GM10266 (cell line): Measurements from ENCODE around the gene ZNHIT6.

ENCODE experiments used
- DNase-seq: peaks from one replicate; pipeline ENCODE4 v3.0.0; 2012; ENCODE audit errors: extremely low spot score
- TF ChIP-seq, protein P1 (sequence below): IDR thresholded peaks from 2 replicates; pipeline ENCODE4 v1.5.1; 2012; ENCODE audit warnings: mild to moderate bottlenecking, low read depth; ENCODE audit not compliant: control insufficient read depth, insufficient read depth; ENCODE audit errors: missing control alignments

The ZNHIT6 gene

GRCh38 chr1:85621430-85621829 lies 86.8 kb downstream of the ZNHIT6 start:
- no peak for DNase-seq
- TF ChIP-seq, protein P1, sequence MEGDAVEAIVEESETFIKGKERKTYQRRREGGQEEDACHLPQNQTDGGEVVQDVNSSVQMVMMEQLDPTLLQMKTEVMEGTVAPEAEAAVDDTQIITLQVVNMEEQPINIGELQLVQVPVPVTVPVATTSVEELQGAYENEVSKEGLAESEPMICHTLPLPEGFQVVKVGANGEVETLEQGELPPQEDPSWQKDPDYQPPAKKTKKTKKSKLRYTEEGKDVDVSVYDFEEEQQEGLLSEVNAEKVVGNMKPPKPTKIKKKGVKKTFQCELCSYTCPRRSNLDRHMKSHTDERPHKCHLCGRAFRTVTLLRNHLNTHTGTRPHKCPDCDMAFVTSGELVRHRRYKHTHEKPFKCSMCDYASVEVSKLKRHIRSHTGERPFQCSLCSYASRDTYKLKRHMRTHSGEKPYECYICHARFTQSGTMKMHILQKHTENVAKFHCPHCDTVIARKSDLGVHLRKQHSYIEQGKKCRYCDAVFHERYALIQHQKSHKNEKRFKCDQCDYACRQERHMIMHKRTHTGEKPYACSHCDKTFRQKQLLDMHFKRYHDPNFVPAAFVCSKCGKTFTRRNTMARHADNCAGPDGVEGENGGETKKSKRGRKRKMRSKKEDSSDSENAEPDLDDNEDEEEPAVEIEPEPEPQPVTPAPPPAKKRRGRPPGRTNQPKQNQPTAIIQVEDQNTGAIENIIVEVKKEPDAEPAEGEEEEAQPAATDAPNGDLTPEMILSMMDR = no peak

- peak; percentile 54 for DNase-seq
- TF ChIP-seq, protein P1 = no peak
These were observed 90.6 kb downstream of the ZNHIT6 start for GRCh38 chr1:85617633-85618100.

DNA sequence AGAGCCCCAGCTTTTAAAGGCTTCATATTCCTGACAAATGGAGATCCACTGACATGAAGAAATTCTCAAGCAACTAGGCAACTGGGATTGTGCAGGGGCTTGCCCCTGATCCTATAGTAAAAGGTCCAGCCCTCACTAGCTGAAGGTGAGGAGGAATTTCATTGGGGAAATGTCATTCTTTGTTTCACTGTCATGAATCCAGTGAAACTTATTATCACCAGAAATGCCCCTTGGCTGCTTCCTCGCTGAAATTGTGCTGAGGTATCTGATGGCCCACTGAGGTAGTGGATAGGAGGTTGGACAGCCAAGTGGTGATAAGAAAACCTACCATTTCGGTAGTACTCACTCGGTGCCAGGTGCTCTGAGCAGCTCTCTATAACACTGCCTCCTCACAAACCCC lies 91.5 kb downstream of the ZNHIT6 start:
- TF ChIP-seq, protein P1 = no peak
- no peak for DNase-seq

GRCh38 chr1:85616364-85616705 lies 91.9 kb downstream of the ZNHIT6 start:
- TF ChIP-seq, protein P1 = no peak

GRCh38 chr1:85615586-85616363 lies 92.5 kb downstream of the ZNHIT6 start:
- TF ChIP-seq, protein P1 = no peak

More at GRCh38 chr1:85616364-85616705, 91.9 kb downstream of the ZNHIT6 start:
- no peak for DNase-seq

DNA sequence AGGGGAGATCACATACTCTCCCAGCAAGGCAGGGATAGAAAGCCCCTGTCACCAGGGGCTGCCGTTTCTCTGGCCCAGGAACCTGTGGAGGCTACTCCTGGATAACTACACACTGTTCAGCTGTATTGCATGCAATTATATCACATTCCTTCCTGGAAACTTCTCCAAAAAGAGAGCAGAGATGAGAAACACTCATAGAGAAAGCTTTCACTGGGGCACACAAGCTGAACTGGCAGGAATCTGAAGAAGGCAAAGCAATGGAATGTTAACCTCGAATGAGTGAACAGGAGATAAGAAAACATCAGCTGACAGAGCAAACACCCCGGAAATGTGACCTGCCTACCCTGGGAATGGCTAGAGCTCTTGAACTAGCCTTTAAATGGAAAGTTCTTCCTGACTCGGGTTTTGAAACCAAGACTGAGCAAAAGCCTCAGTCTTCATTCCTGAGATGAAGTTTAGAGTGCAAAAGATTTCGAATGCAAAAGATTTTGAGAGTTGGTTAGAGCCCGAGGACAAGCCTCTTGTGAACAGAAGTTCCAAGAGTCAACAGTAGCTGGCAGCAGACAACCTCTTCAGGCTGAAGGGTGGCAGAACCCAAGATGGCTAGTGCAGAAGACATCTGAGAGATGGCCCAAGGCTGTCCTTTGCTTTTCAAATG lies 95.4 kb downstream of the ZNHIT6 start:
- TF ChIP-seq, protein P1 = peak; percentile 23
- DNase-seq = peak; percentile 44

More at GRCh38 chr1:85615586-85616363, 92.5 kb downstream of the ZNHIT6 start:
- DNase-seq = no peak

DNA sequence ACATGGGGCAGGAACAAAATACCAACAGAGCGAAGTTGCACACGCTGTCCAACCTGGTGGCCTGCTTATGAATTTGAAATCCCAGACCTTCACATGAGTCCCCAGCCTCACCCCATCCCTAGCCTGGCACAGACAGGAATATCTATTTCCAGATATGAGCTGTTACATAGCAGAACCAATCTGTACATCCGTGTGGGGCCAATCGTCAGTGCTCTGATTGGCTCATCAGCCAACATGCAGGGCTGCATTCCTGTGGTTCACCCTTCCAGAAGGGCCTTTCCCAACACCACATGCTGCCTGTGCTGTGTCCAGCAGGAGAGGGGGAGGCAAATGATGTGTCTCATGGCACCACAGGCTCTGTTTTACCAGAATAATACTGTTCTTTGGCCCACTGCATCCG lies 96.4 kb downstream of the ZNHIT6 start:
- TF ChIP-seq, protein P1 = no peak
- DNase-seq = no peak
